ENCODE results near the gene NAA80. TPM values are rescaled to one million over a fixed set of nuclear protein-coding genes. Genes with fewer than 3 reads are reported as not detected.

NAA80 gene
- total and polyA plus RNA-seq, 10 of the 15 experiments (the other 5 are each of a cell fraction or from before 2014, with no cell fraction given), result 0.48 to 12.7 (median 6.7) TPM

- no peak overlapping the region for H3K27ac ChIP-seq (ENCODE audit: control insufficient read depth, insufficient read depth)
- 87% methylated on average over 3 of the region's 4 CpGs for WGBS (ENCODE audit: insufficient coverage, insufficient replicate concordance, low lambda C conversion rate, missing lambda C conversion rate)
- TF ChIP-seq SIX5 (IDR thresholded peaks at IDR 0.05; ENCODE audit: low read depth, low read length, severe bottlenecking) (no peak), ATF2 (IDR thresholded peaks at IDR 0.05; ENCODE audit: low read length) (no peak), TBL1XR1 (IDR thresholded peaks at IDR 0.05; ENCODE audit: low read depth, low read length) (no peak), RFX5 (IDR thresholded peaks at IDR 0.05; ENCODE audit: low read depth, low read length) (no peak), REST (IDR thresholded peaks at IDR 0.05; ENCODE audit: low read depth, low read length) (no peak), PRDM15 (CRISPR knock-in tag; IDR thresholded peaks at IDR 0.05) (no peak), ESRRA (IDR thresholded peaks at IDR 0.05; ENCODE audit: low read length) (no peak), ZSCAN29 (IDR thresholded peaks at IDR 0.05) (no peak), RELA (IDR thresholded peaks at IDR 0.05; ENCODE audit: borderline replicate concordance, partially characterized antibody) (no peak), BRCA1 (IDR thresholded peaks at IDR 0.05; ENCODE audit: low read depth, low read length) (no peak), HDAC2 (IDR thresholded peaks at IDR 0.05) (no peak), NFXL1 (IDR thresholded peaks at IDR 0.05; ENCODE audit: borderline replicate concordance) (no peak), DPF2 (IDR thresholded peaks at IDR 0.05) (no peak), ZBED1 (IDR thresholded peaks at IDR 0.05; ENCODE audit: borderline replicate concordance) (no peak), BCL11A (IDR thresholded peaks at IDR 0.05; ENCODE audit: low read depth, low read length) (no peak)
- H4K20me1 ChIP-seq (ENCODE audit: control insufficient read depth, insufficient read depth), result peaks cover 20% of the 10 kb centered on the region
- ChIA-PET CTCF (interaction anchor here (1.0 to 1.8 kb wide), 3 partner anchors 10 to 58 kb away, joined by 3 to 9 read pairs (median 4); partner anchors contain the start of gene GNAT1), RAD21 (ENCODE audit: unreplicated experiment) (no interaction called here), SMC1A (ENCODE audit: uncharacterized antibody, unreplicated experiment) (interaction anchor here (1.3 kb wide), 1 partner anchor 56 kb away, joined by 3 read pairs; no protein-coding TSS in a partner anchor), POLR2A (interaction anchor here (0.6 kb wide), 1 partner anchor 42 kb away, joined by 3 read pairs; the partner anchor contains the start of gene IFRD2)
- no peak overlapping the region for H2AFZ ChIP-seq (ENCODE audit: control insufficient read depth, low read depth, low read length)
- no peak overlapping the region for H3K4me3 ChIP-seq
- DNase-seq (ENCODE audit: low read depth, low spot score) (no peak), FAIRE-seq (no peak), ATAC-seq (no peak)
- peaks cover 16% of the 10 kb centered on the region for H3K4me1 ChIP-seq (ENCODE audit: control insufficient read depth, insufficient read depth, low read length)
- H3K79me2 ChIP-seq (ENCODE audit: control insufficient read depth, insufficient read depth, low read length), result peaks cover 50% of the 10 kb centered on the region
- no TSS peak for BruUV-seq (replicated peaks)
- intact Hi-C loops (cut with micrococcal nuclease; ENCODE audit: unreplicated experiment) (no loop called here), in situ Hi-C loops (cut with MboI) (no loop called here)
- H3K4me2 ChIP-seq (ENCODE audit: control insufficient read depth, insufficient read depth), result no peak overlapping the region
- peaks cover 33 to 45% of the 10 kb centered on the region in 2 experiments for H3K36me3 ChIP-seq (ENCODE audit: control insufficient read depth in 2 of 2, insufficient read depth in 2 of 2, low read length in 1 of 2)
- H3K9ac ChIP-seq (ENCODE audit: control insufficient read depth, insufficient read depth, low read length), result no peak overlapping the region
- no peaks in the 10 kb centered on the region for H3K27me3 ChIP-seq (replicated peaks in 1 of 2; ENCODE audit: control insufficient read depth in 2 of 2, insufficient read depth in 2 of 2, low read length in 1 of 2)
- H3K9me3 ChIP-seq (replicated peaks; ENCODE audit: control insufficient read depth, insufficient read depth, low read length), result no peaks in the 10 kb centered on the region
Measured at GRCh38 chr3:50250514-50250913, 48.7 kb downstream of the NAA80 start.

All from GM12878 (cell line).